Measurements from ENCODE around the gene YLPM1.

YLPM1 gene

GRCh38 chr14:74786796-74787315 is 23.7 kb downstream of the YLPM1 start:
- DNase-seq (ENCODE audit: low read depth, low spot score), result no peak

GRCh38 chr14:74792249-74793039 is 29.3 kb downstream of the YLPM1 start:
- no peak for DNase-seq (ENCODE audit: low read depth, low spot score)

GRCh38 chr14:74793506-74794155 is 30.5 kb downstream of the YLPM1 start:
- no peak for DNase-seq (ENCODE audit: low read depth, low spot score)

- no peak for DNase-seq (ENCODE audit: low read depth, low spot score)
Observed at GRCh38 chr14:74794947-74795346, 31.8 kb downstream of the YLPM1 start.

- no peak for DNase-seq (ENCODE audit: low read depth, low spot score)
Observed at GRCh38 chr14:74799765-74800164, 36.6 kb downstream of the YLPM1 start.

- no peak for DNase-seq (ENCODE audit: low read depth, low spot score)
Observed at GRCh38 chr14:74800780-74801179, 37.7 kb downstream of the YLPM1 start.

GRCh38 chr14:74801396-74801795 is 38.3 kb downstream of the YLPM1 start:
- no peak for DNase-seq (ENCODE audit: low read depth, low spot score)

- DNase-seq (ENCODE audit: low read depth, low spot score), result peak; percentile 7
Observed at GRCh38 chr14:74804219-74804825, 41.2 kb downstream of the YLPM1 start.

GRCh38 chr14:74807853-74808545 is 44.9 kb downstream of the YLPM1 start:
- DNase-seq (ENCODE audit: low read depth, low spot score), result no peak

GRCh38 chr14:74816124-74816523 is 53.0 kb downstream of the YLPM1 start:
- DNase-seq (ENCODE audit: low read depth, low spot score), result no peak

- DNase-seq (ENCODE audit: low read depth, low spot score), result no peak
Observed at GRCh38 chr14:74820288-74820687, 57.2 kb downstream of the YLPM1 start.

- DNase-seq (ENCODE audit: low read depth, low spot score), result no peak
Observed at GRCh38 chr14:74821267-74821915, 58.3 kb downstream of the YLPM1 start.

GRCh38 chr14:74824997-74825396 is 61.9 kb downstream of the YLPM1 start:
- DNase-seq (ENCODE audit: low read depth, low spot score), result no peak

- no peak for DNase-seq (ENCODE audit: low read depth, low spot score)
Observed at GRCh38 chr14:74826574-74826973, 63.5 kb downstream of the YLPM1 start.

GRCh38 chr14:74829251-74829650 is 66.1 kb downstream of the YLPM1 start:
- DNase-seq (ENCODE audit: low read depth, low spot score), result no peak

- no peak for DNase-seq (ENCODE audit: low read depth, low spot score)
Observed at GRCh38 chr14:74832849-74833248, 69.7 kb downstream of the YLPM1 start.

- no peak for DNase-seq (ENCODE audit: low read depth, low spot score)
Observed at GRCh38 chr14:74834692-74835392, 71.7 kb downstream of the YLPM1 start.

GRCh38 chr14:74835645-74836250 is 72.6 kb downstream of the YLPM1 start:
- no peak for DNase-seq (ENCODE audit: low read depth, low spot score)

- DNase-seq (ENCODE audit: low read depth, low spot score), result no peak
Observed at GRCh38 chr14:74836251-74836960, 73.3 kb downstream of the YLPM1 start.

- no peak for DNase-seq (ENCODE audit: low read depth, low spot score)
Observed at GRCh38 chr14:74838166-74838565, 75.0 kb downstream of the YLPM1 start.
